Type B pancreatic cell (in vitro differentiated cells): ENCODE data around the gene OGDH. TPM values are rescaled to one million over a fixed set of nuclear protein-coding genes. Genes with fewer than 3 reads are reported as not detected.

ENCODE experiments used
- DNase-seq: peaks from one replicate; pipeline ENCODE4 v3.0.0; 2021; ENCODE audit warnings: mixed read lengths; ENCODE audit not compliant: unreplicated experiment; ENCODE audit errors: extremely low spot score
- H3K27ac Mint-ChIP-seq: 2 replicates; pipeline ENCODE4 v1.8.0; 2021; ENCODE audit warnings: mild to moderate bottlenecking, mixed read lengths
- H3K27me3 Mint-ChIP-seq: 2 replicates; pipeline ENCODE4 v1.8.0; 2021; ENCODE audit warnings: mixed read lengths
- H3K36me3 Mint-ChIP-seq: 2 replicates; pipeline ENCODE4 v1.8.0; 2021; ENCODE audit warnings: mixed read lengths
- H3K4me1 Mint-ChIP-seq: one replicate; pipeline ENCODE4 v1.8.0; 2021; ENCODE audit warnings: mixed read lengths; ENCODE audit not compliant: unreplicated experiment
- H3K4me3 Mint-ChIP-seq: 2 replicates; pipeline ENCODE4 v1.8.0; 2021; ENCODE audit warnings: mild to moderate bottlenecking, mixed read lengths
- H3K9me3 Mint-ChIP-seq: 2 replicates; pipeline ENCODE4 v1.8.0; 2021; ENCODE audit warnings: mixed read lengths
- CTCF ChIP-seq: fragments of 200-600 bp; sonication (generic); conservative IDR thresholded peaks from 2 replicates; pipeline ENCODE4 v1.5.0; 2021; ENCODE audit warnings: antibody characterized with exemption, mild to moderate bottlenecking
- total RNA-seq: library from RNA; stranded (reverse); gene quantifications from 2 replicates; pipeline ENCODE4 v1.2.1, GENCODE V29; 2021; ENCODE audit warnings: low replicate concordance

Gene OGDH
- total RNA-seq, 1 donor from 2014 or later = 92.8 TPM

- Mint-ChIP-seq H3K9me3 (no peaks in the 10 kb centered on the region), H3K27me3 (peaks cover 3% of the 10 kb centered on the region), H3K4me3 (peak overlapping the region; percentile 73), H3K36me3 (peaks cover 4% of the 10 kb centered on the region), H3K27ac (peak overlapping the region; percentile 75), H3K4me1 (peaks cover 17% of the 10 kb centered on the region)
- no peak for TF ChIP-seq CTCF
- DNase-seq = no peak
These were observed 2.7 kb downstream of the OGDH start for GRCh38 chr7:44608916-44609648.

- peaks cover 23% of the 10 kb centered on the region for H3K4me1 Mint-ChIP-seq
- peaks cover 3% of the 10 kb centered on the region for H3K27me3 Mint-ChIP-seq
- H3K4me3 Mint-ChIP-seq = peak overlapping the region; percentile 39
- no peaks in the 10 kb centered on the region for H3K9me3 Mint-ChIP-seq
- peak overlapping the region; percentile 51 for H3K27ac Mint-ChIP-seq
- no peak for DNase-seq
- no peak for TF ChIP-seq CTCF
- H3K36me3 Mint-ChIP-seq = peaks cover 9% of the 10 kb centered on the region
These were observed 3.4 kb downstream of the OGDH start for GRCh38 chr7:44609829-44610228.

- no peak for TF ChIP-seq CTCF
- Mint-ChIP-seq H3K27me3 (no peaks in the 10 kb centered on the region), H3K36me3 (peaks cover 15% of the 10 kb centered on the region), H3K4me1 (peaks cover 39% of the 10 kb centered on the region), H3K4me3 (peak overlapping the region; percentile 31), H3K9me3 (peaks cover 4% of the 10 kb centered on the region), H3K27ac (peak overlapping the region; percentile 87)
- DNase-seq = no peak
These were observed 8.8 kb downstream of the OGDH start for GRCh38 chr7:44615149-44615611.

- no peak for DNase-seq
- Mint-ChIP-seq H3K4me3 (no peak overlapping the region), H3K4me1 (peaks cover 40% of the 10 kb centered on the region), H3K27me3 (no peaks in the 10 kb centered on the region), H3K27ac (peak overlapping the region; percentile 81), H3K36me3 (peaks cover 15% of the 10 kb centered on the region), H3K9me3 (peaks cover 4% of the 10 kb centered on the region)
- no peak for TF ChIP-seq CTCF
These were observed 9.4 kb downstream of the OGDH start for GRCh38 chr7:44615793-44616192.

- Mint-ChIP-seq H3K27ac (no peak overlapping the region), H3K4me3 (no peak overlapping the region), H3K9me3 (peaks cover 4% of the 10 kb centered on the region), H3K36me3 (peaks cover 19% of the 10 kb centered on the region), H3K4me1 (peaks cover 45% of the 10 kb centered on the region), H3K27me3 (no peaks in the 10 kb centered on the region)
- TF ChIP-seq CTCF = no peak
- DNase-seq = no peak
These were observed 10.1 kb downstream of the OGDH start for GRCh38 chr7:44616545-44616944.
